Fibroblast of lung (primary cell): ENCODE data around the gene TAS1R3. TPM values are rescaled to one million over a fixed set of nuclear protein-coding genes. Genes with fewer than 3 reads are reported as not detected.

Experiments
- DNase-seq, 2 donors: peaks; one replicate each; pipeline versions ENCODE4 v3.0.0 to v3.0.0-alpha.2; 2010; ENCODE audit warnings: low read depth in 2 of 2
- H2AFZ ChIP-seq: 2 replicates; pipeline ENCODE4 v1.5.1; 2012; ENCODE audit warnings: low read length, control low read depth, inconsistent platforms
- H3K27ac ChIP-seq: 2 replicates; pipeline ENCODE4 v1.5.1; 2011; ENCODE audit warnings: low read length, control low read depth; ENCODE audit not compliant: insufficient read depth
- H3K27me3 ChIP-seq: 2 replicates; pipeline ENCODE4 v1.5.1; 2011; ENCODE audit warnings: mild to moderate bottlenecking, low read length; ENCODE audit not compliant: control insufficient read depth, insufficient read depth
- H3K36me3 ChIP-seq: 2 replicates; pipeline ENCODE4 v1.5.1; 2011; ENCODE audit warnings: low read length; ENCODE audit not compliant: control insufficient read depth, insufficient read depth
- H3K4me1 ChIP-seq: 2 replicates; pipeline ENCODE4 v1.5.1; 2011; ENCODE audit warnings: low read length; ENCODE audit not compliant: control insufficient read depth, insufficient read depth; ENCODE audit errors: extremely low read depth
- H3K4me2 ChIP-seq: 2 replicates; pipeline ENCODE4 v1.5.1; 2011; ENCODE audit warnings: low read length, control low read depth; ENCODE audit not compliant: insufficient read depth; ENCODE audit errors: extremely low read depth
- H3K4me3 ChIP-seq, 4 experiments: fragments of 200-600 bp in 1 of 4; sonication (generic) in 1 of 4; replicated peaks in 1 of 4; 2 replicates each; pipeline ENCODE4 v1.5.1; 2011 to 2016; ENCODE audit warnings: low read length in 4 of 4, low read depth in 3 of 4, mild to moderate bottlenecking in 3 of 4, control low read depth in 2 of 4, inconsistent platforms in 1 of 4, mixed read lengths in 1 of 4; ENCODE audit not compliant: insufficient read depth in 1 of 4; ENCODE audit errors: control extremely low read depth in 1 of 4
- H3K79me2 ChIP-seq: 2 replicates; pipeline ENCODE4 v1.5.1; 2012; ENCODE audit warnings: mild to moderate bottlenecking, low read length, inconsistent platforms; ENCODE audit not compliant: control insufficient read depth, insufficient read depth
- H3K9ac ChIP-seq: 2 replicates; pipeline ENCODE4 v1.5.1; 2011; ENCODE audit warnings: mild to moderate bottlenecking, low read length, control low read depth; ENCODE audit not compliant: insufficient read depth
- H3K9me3 ChIP-seq: 2 replicates; pipeline ENCODE4 v1.5.1; 2012; ENCODE audit warnings: low read depth, low read length; ENCODE audit not compliant: control insufficient read depth, insufficient read depth
- H4K20me1 ChIP-seq: 2 replicates; pipeline ENCODE4 v1.5.1; 2011; ENCODE audit warnings: low read length; ENCODE audit not compliant: control insufficient read depth, insufficient read depth; ENCODE audit errors: extremely low read depth
- EZH2 ChIP-seq: IDR thresholded peaks from 2 replicates; pipeline ENCODE4 v1.5.1; 2012; ENCODE audit warnings: low read length, control low read depth, mild to moderate bottlenecking; ENCODE audit errors: missing control alignments
- polyA plus RNA-seq, 2 donors: library from polyadenylated mRNA; depleted of rRNA in 1 of 2; stranded (reverse) in 1 of 2; unstranded in 1 of 2; fragments of >200 nt; gene quantifications; 2 replicates each; pipeline ENCODE4 v1.2.1, GENCODE V29; 2011 to 2012; ENCODE audit warnings: missing spikeins in 1 of 2
- total RNA-seq: library from RNA; depleted of rRNA; stranded (reverse); fragments of >200 nt; gene quantifications from 2 replicates; pipeline ENCODE4 v1.2.1, GENCODE V29; 2014
- TF ChIP-seq, protein P1 (sequence below), 2 donors: IDR thresholded peaks in 1 of 2; conservative IDR thresholded peaks in 1 of 2; 1 replicate in 1 of 2; 2 replicates in 1 of 2; pipeline ENCODE4 v1.5.1; 2011 to 2012; ENCODE audit warnings: low read length in 2 of 2, control low read depth in 1 of 2, inconsistent platforms in 1 of 2, low read depth in 1 of 2, mild to moderate bottlenecking in 1 of 2

TAS1R3 gene
- total and polyA plus RNA-seq, 2 donors (not counting 1 experiment from before 2014, with no cell fraction given), result 0.02 to 0.17 TPM

DNA sequence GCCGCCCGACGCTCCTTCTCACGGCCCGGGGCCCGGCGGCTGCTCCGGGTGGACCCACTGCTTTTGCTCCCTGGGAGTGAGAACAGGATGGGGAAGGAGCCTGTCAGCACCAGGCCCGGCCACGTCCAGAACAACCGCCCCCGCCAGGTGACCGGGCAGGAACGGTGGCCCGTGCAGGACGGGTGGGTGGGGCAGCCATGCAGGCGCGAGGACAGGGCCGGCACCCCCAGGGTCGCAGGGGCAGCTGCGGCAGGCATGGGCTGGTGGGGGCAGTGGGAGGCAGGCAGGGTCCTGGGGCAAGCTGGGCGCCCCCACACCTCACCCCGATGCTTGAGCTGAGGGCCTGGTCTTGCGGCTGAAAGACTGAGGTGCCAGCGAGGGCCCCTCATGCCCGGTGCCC, 5.4 kb downstream of the TAS1R3 start:
- no peak overlapping the region for H3K4me2 ChIP-seq
- peaks cover 36% of the 10 kb centered on the region for H3K36me3 ChIP-seq
- no peaks in the 10 kb centered on the region for H3K27me3 ChIP-seq
- no peak for DNase-seq
- H4K20me1 ChIP-seq, result no peaks in the 10 kb centered on the region
- peaks cover 10% of the 10 kb centered on the region for H3K79me2 ChIP-seq
- no peak for TF ChIP-seq EZH2
- TF ChIP-seq, protein P1, sequence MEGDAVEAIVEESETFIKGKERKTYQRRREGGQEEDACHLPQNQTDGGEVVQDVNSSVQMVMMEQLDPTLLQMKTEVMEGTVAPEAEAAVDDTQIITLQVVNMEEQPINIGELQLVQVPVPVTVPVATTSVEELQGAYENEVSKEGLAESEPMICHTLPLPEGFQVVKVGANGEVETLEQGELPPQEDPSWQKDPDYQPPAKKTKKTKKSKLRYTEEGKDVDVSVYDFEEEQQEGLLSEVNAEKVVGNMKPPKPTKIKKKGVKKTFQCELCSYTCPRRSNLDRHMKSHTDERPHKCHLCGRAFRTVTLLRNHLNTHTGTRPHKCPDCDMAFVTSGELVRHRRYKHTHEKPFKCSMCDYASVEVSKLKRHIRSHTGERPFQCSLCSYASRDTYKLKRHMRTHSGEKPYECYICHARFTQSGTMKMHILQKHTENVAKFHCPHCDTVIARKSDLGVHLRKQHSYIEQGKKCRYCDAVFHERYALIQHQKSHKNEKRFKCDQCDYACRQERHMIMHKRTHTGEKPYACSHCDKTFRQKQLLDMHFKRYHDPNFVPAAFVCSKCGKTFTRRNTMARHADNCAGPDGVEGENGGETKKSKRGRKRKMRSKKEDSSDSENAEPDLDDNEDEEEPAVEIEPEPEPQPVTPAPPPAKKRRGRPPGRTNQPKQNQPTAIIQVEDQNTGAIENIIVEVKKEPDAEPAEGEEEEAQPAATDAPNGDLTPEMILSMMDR (conservative IDR thresholded peaks at IDR 0.05 in 1 of 2, IDR thresholded peaks at IDR 0.05 in 1 of 2; ENCODE audit: low read depth in 1 of 2, low read length in 2 of 2), result no peak
- H3K4me3 ChIP-seq, result no peak overlapping the region
- H3K9ac ChIP-seq, result no peak overlapping the region
- H3K9me3 ChIP-seq, result no peaks in the 10 kb centered on the region
- H2AFZ ChIP-seq, result no peak overlapping the region
- no peak overlapping the region for H3K27ac ChIP-seq
- H3K4me1 ChIP-seq, result no peaks in the 10 kb centered on the region

DNA sequence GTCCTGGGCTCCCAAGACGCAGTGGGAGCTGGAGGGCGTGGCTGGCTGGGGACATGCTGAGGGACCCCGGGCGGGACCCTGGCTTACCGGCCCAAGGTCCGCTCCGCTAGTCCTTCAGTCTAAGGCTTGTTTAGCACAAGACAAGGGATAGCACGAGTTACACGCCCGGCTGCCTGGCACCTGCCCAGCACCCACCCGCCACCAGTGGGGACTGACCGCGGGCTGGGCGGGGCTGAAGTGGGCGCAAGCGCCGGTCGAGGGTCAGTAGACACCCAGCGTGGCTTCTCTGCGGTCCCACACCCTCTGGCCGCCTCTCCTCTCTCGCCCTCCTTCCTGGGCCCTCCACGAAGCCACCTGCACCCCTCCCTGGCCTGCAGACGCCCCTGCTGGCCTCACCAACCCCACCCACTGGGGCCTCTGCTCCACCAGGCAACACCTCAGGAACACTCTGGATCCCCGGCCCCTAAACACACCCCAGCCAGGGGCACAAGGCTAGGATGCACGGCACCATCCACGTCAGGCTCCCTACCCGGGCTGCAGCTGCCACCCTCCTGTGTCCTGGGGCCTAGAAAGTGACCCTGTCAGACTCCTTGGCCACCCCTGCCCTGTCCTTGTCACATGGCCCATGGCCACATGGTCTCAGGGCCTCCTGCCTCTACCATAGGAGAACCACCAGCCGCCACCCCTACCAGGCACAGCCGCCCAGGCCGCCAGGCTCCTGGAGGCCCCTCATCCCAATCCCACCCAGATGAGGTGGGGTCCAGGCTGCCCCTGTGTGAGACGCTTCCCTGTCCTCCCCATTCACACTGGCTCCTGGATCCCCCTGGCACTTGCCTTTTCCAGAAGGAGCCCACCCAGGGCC, 6.1 kb downstream of the TAS1R3 start:
- H3K9ac ChIP-seq, result no peak overlapping the region
- H2AFZ ChIP-seq, result no peak overlapping the region
- no peaks in the 10 kb centered on the region for H3K4me1 ChIP-seq
- no peak for TF ChIP-seq EZH2
- TF ChIP-seq, protein P1 (conservative IDR thresholded peaks at IDR 0.05 in 1 of 2, IDR thresholded peaks at IDR 0.05 in 1 of 2; ENCODE audit: low read depth in 1 of 2, low read length in 2 of 2), result no peak
- no peak overlapping the region for H3K4me3 ChIP-seq
- no peaks in the 10 kb centered on the region for H4K20me1 ChIP-seq
- no peak for DNase-seq
- H3K36me3 ChIP-seq, result peaks cover 37% of the 10 kb centered on the region
- H3K4me2 ChIP-seq, result no peak overlapping the region
- peaks cover 13% of the 10 kb centered on the region for H3K79me2 ChIP-seq
- H3K27ac ChIP-seq, result no peak overlapping the region
- no peaks in the 10 kb centered on the region for H3K27me3 ChIP-seq
- no peaks in the 10 kb centered on the region for H3K9me3 ChIP-seq

DNA sequence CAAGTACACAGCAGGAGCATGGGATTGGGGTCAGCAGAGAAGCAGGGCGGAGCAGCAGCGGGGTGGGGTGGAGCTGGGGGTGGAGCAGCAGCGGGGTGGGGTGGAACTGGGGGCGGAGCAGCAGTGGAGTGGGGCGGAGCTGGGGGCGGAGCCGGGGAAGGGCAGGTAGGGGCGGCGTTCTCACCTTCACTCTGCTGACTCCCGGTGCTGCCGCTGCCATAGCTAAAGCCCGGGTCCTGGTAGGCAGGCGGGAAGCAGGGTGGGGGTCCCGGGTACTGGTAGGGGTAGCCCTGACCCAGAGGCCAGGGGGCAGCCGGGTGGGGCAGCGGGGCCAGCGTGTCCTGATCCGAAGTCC, 6.7 kb downstream of the TAS1R3 start:
- H3K9me3 ChIP-seq, result no peaks in the 10 kb centered on the region
- H3K27ac ChIP-seq, result no peak overlapping the region
- DNase-seq, result no peak
- H3K4me2 ChIP-seq, result no peak overlapping the region
- H3K27me3 ChIP-seq, result no peaks in the 10 kb centered on the region
- H4K20me1 ChIP-seq, result no peaks in the 10 kb centered on the region
- no peaks in the 10 kb centered on the region for H3K4me1 ChIP-seq
- no peak overlapping the region for H3K4me3 ChIP-seq
- peaks cover 19% of the 10 kb centered on the region for H3K79me2 ChIP-seq
- no peak for TF ChIP-seq EZH2
- TF ChIP-seq, protein P1 (conservative IDR thresholded peaks at IDR 0.05 in 1 of 2, IDR thresholded peaks at IDR 0.05 in 1 of 2; ENCODE audit: low read depth in 1 of 2, low read length in 2 of 2), result no peak
- no peak overlapping the region for H2AFZ ChIP-seq
- H3K36me3 ChIP-seq, result peaks cover 34% of the 10 kb centered on the region
- no peak overlapping the region for H3K9ac ChIP-seq
